K562 (cell line): Measurements from ENCODE around the gene NRTN. TPM values are rescaled to one million over a fixed set of nuclear protein-coding genes. Genes with fewer than 3 reads are reported as not detected.
A peak's percentile ranks its signal among the peaks of the same experiment; 100 is the strongest.

Experiments used
- ATAC-seq: fragments of 200-7000 bp; cut with Tn5 transposase; 3 replicates; pipeline ENCODE4 v1.9.1; 2020; ENCODE audit warnings: moderate library complexity
- BruUV-seq: library from RNA; stranded (reverse); fragments of 400-500 nt; replicated peaks from 2 replicates; lab custom pipeline; 2021; lab: Mats Ljungman, UMichigan
- CTCF ChIA-PET: fragments of 300-600 bp; formaldehyde crosslinking; extraction: SDS; loops from one replicate; lab custom pipeline; 2021; ENCODE audit warnings: low intra/inter-chr PET ratio; lab: Yijun Ruan, JAX
- POLR2A ChIA-PET: fragments of 300-600, 350-650 bp; sonication (Branson Sonifier 250); formaldehyde crosslinking; extraction: SDS; loops from one replicate; lab custom pipeline; 2021; ENCODE audit warnings: antibody characterized with exemption, inconsistent platforms; lab: Yijun Ruan, JAX
- DNase-seq, 4 experiments: peaks; one replicate each; pipeline versions ENCODE4 v3.0.0 to v3.0.0-alpha.2; 2011 to 2018; ENCODE audit warnings: low spot score in 3 of 4, mixed read lengths in 3 of 4; ENCODE audit errors: extremely low read depth in 1 of 4
- FAIRE-seq: peaks from 2 replicates; lab custom pipeline; 2011; peaks lifted over from hg19 to GRCh38; lab: Jason Lieb, UNC
- H2AFZ ChIP-seq: 2 replicates; pipeline ENCODE4 v1.6.0; 2011; ENCODE audit warnings: low read depth, low read length, control low read depth, inconsistent platforms
- H3K27ac ChIP-seq: fragments of 200-600 bp; 3 replicates; pipeline ENCODE4 v1.8.0; 2011; ENCODE audit warnings: low read depth, mild to moderate bottlenecking, control low read depth, inconsistent platforms, low read length, moderate library complexity, mixed read lengths; ENCODE audit errors: extremely low read depth
- H3K27me3 ChIP-seq, 2 experiments: fragments of 300-600 bp in 1 of 2; 2 replicates in 1 of 2; 3 replicates in 1 of 2; pipeline versions ENCODE4 v1.6.0 to v1.8.0; 2011; ENCODE audit warnings: inconsistent platforms in 2 of 2, low read length in 2 of 2, mild to moderate bottlenecking in 1 of 2, mixed read lengths in 1 of 2, moderate library complexity in 1 of 2; ENCODE audit not compliant: control insufficient read depth in 2 of 2, insufficient read depth in 2 of 2
- H3K36me3 ChIP-seq: fragments of 300-600 bp; 3 replicates; pipeline ENCODE4 v1.8.0; 2011; ENCODE audit warnings: mild to moderate bottlenecking, low read length, inconsistent platforms; ENCODE audit not compliant: control insufficient read depth, insufficient read depth
- H3K4me1 ChIP-seq, 2 experiments: fragments of 200-600 bp in 1 of 2; replicated peaks in 1 of 2; 2 replicates in 1 of 2; 3 replicates in 1 of 2; pipeline versions ENCODE4 v1.5.1 to v1.8.0; 2011; ENCODE audit warnings: inconsistent platforms in 2 of 2, low read length in 2 of 2, mild to moderate bottlenecking in 1 of 2, mixed read lengths in 1 of 2, moderate library complexity in 1 of 2; ENCODE audit not compliant: control insufficient read depth in 2 of 2, insufficient read depth in 2 of 2
- H3K4me2 ChIP-seq: 2 replicates; pipeline ENCODE4 v1.6.1; 2011; ENCODE audit warnings: low read length, control low read depth, inconsistent platforms, mixed read lengths; ENCODE audit not compliant: insufficient read depth
- H3K4me3 ChIP-seq: fragments of 200-600 bp; sonication (generic), shearing (Covaris generic); 2 replicates; pipeline ENCODE4 v1.5.1; 2016; ENCODE audit warnings: control low read depth, inconsistent platforms
- H3K79me2 ChIP-seq: fragments of 200-600 bp; 3 replicates; pipeline ENCODE4 v1.8.0; 2011; ENCODE audit warnings: low read length, inconsistent platforms; ENCODE audit not compliant: control insufficient read depth, insufficient read depth
- H3K9ac ChIP-seq, 2 experiments: 2 replicates each; pipeline versions ENCODE4 v1.6.0 to v1.6.1; 2011; ENCODE audit warnings: low read depth in 2 of 2, low read length in 2 of 2, control low read depth in 1 of 2, inconsistent platforms in 1 of 2, mild to moderate bottlenecking in 1 of 2, mixed read lengths in 1 of 2; ENCODE audit not compliant: insufficient read depth in 1 of 2
- H3K9me1 ChIP-seq: one replicate; pipeline ENCODE4 v1.6.0; 2011; ENCODE audit warnings: inconsistent platforms, mild to moderate bottlenecking, low read length, moderate library complexity; ENCODE audit not compliant: control insufficient read depth, insufficient read depth
- H3K9me3 ChIP-seq: replicated peaks from 2 replicates; pipeline ENCODE4 v1.5.1; 2011; ENCODE audit warnings: low read depth, low read length, inconsistent platforms; ENCODE audit not compliant: control insufficient read depth, insufficient read depth
- H4K20me1 ChIP-seq: replicated peaks from 2 replicates; pipeline ENCODE4 v1.6.1; 2011; ENCODE audit warnings: low read length, inconsistent platforms, mixed read lengths; ENCODE audit not compliant: control insufficient read depth, insufficient read depth
- ATF1 ChIP-seq, 2 experiments: fragments of 450-650 bp in 1 of 2; IDR thresholded peaks; 2 replicates each; pipeline ENCODE4 v1.6.1; 2016; ENCODE audit warnings: missing compliant biosample characterization in 1 of 2, missing genetic modification characterization in 1 of 2
- CREBBP ChIP-seq: IDR thresholded peaks from one replicate; pipeline ENCODE4 v1.6.1; 2012; ENCODE audit warnings: low read depth, mild to moderate bottlenecking, control low read depth, inconsistent platforms, low read length
- DIDO1 ChIP-seq: fragments of 450-650 bp; IDR thresholded peaks from 2 replicates; pipeline ENCODE4 v1.6.1; 2016; ENCODE audit warnings: low read depth, missing biosample characterization, missing genetic modification characterization
- GATA2 ChIP-seq: sonication (generic); formaldehyde crosslinking; IDR thresholded peaks from 2 replicates; pipeline ENCODE4 v1.4.0; 2020; ENCODE audit warnings: mild to moderate bottlenecking, missing genetic modification reagents
- HLTF ChIP-seq: fragments of 450-650 bp; IDR thresholded peaks from 2 replicates; pipeline ENCODE4 v1.6.1; 2016
- HMGN3 ChIP-seq: IDR thresholded peaks from 2 replicates; pipeline ENCODE4 v1.6.1; 2011; ENCODE audit warnings: borderline replicate concordance, low read depth, mild to moderate bottlenecking, mixed read lengths, low read length; ENCODE audit not compliant: insufficient read length; ENCODE audit errors: extremely low read depth
- ILF3 ChIP-seq: fragments of 450-650 bp; IDR thresholded peaks from 2 replicates; pipeline ENCODE4 v1.6.1; 2018; ENCODE audit warnings: antibody characterized with exemption, mild to moderate bottlenecking, moderate library complexity, borderline replicate concordance
- NFE2 ChIP-seq: IDR thresholded peaks from 2 replicates; pipeline ENCODE4 v1.6.1; 2014; ENCODE audit warnings: antibody characterized with exemption, low read depth
- POLR2AphosphoS5 ChIP-seq: IDR thresholded peaks from 2 replicates; pipeline ENCODE4 v1.6.1; 2011; ENCODE audit warnings: mild to moderate bottlenecking, low read depth, low read length, moderate library complexity; ENCODE audit not compliant: control insufficient read depth, insufficient read depth
- TEAD2 ChIP-seq: fragments of 450-650 bp; IDR thresholded peaks from 2 replicates; pipeline ENCODE4 v1.6.1; 2016; ENCODE audit warnings: missing genetic modification characterization, control low read depth, missing compliant biosample characterization
- ZFP36 ChIP-seq: fragments of 150-350 bp; IDR thresholded peaks from 2 replicates; pipeline ENCODE4 v1.6.1; 2018; ENCODE audit warnings: low read length, low read depth; ENCODE audit not compliant: partially characterized antibody
- ZKSCAN8 ChIP-seq: fragments of 200-800 bp; sonication (Bioruptor generic); IDR thresholded peaks from 2 replicates; pipeline ENCODE4 v1.6.1; 2016; ENCODE audit warnings: missing genetic modification characterization, missing compliant biosample characterization
- ZNF311 ChIP-seq: fragments of 250-450 bp; sonication (Bioruptor Pico); IDR thresholded peaks from 2 replicates; pipeline ENCODE4 v1.4.0; 2020; ENCODE audit warnings: mild to moderate bottlenecking, moderate library complexity
- WGBS: fragments of 100-300 bp; shearing (Covaris generic); methylation state at CpG from one replicate; pipeline ENCODE4 v1.1.6; 2016; ENCODE audit warnings: low coverage, mixed read lengths; ENCODE audit not compliant: insufficient coverage; ENCODE audit errors: missing lambda C conversion rate; 5-methylcytosine and 5-hydroxymethylcytosine counted together
- in situ Hi-C: fragments of 300-500 bp; cut with MboI; formaldehyde crosslinking; loops from 4 replicates; pipeline ENCODE4 v1.15.0; 2018; ENCODE audit warnings: inconsistent platforms, mixed read lengths
- intact Hi-C: fragments of 100-400 bp; cut with micrococcal nuclease; formaldehyde crosslinking; loops from 2 replicates; pipeline ENCODE4 v1.14.2; 2022
- polyA plus RNA-seq, 8 experiments: library from polyadenylated mRNA; depleted of rRNA in 4 of 8; stranded (reverse) in 5 of 8; unstranded in 3 of 8; fragments of >200 nt; fragmentation: Nextera tagmentation in 2 of 8; fragmentation: Illumina TruSeq in 1 of 8; extraction: Ambion mirVana in 2 of 8; extraction: Trizol in 1 of 8; gene quantifications; 2 replicates each; pipeline versions ENCODE4 v1.2.1 to v1.2.3, GENCODE V29; 2011 to 2014; ENCODE audit warnings: inconsistent platforms in 1 of 8, missing spikeins in 1 of 8
- total RNA-seq, 7 experiments: library from RNA; depleted of rRNA in 6 of 7; stranded (reverse); fragments of >200 nt in 6 of 7; fragmentation: Illumina TruSeq in 2 of 7; extraction: Trizol in 2 of 7; gene quantifications; 2 replicates each; pipeline versions ENCODE4 v1.2.1 to v1.2.3, GENCODE V29; 2011 to 2021; ENCODE audit warnings: low replicate concordance in 1 of 7
- TF ChIP-seq, protein P1 (sequence below): fragments of 250-450 bp; sonication (Bioruptor Pico); IDR thresholded peaks from 2 replicates; pipeline ENCODE4 v1.8.0; 2021; ENCODE audit warnings: moderate library complexity, mild to moderate bottlenecking, inconsistent platforms
- TF ChIP-seq, protein P2 (sequence below), 2 experiments: fragments of 450-650 bp; IDR thresholded peaks; 2 replicates each; pipeline ENCODE4 v1.6.1; 2016
- TF ChIP-seq, protein P3 (sequence below), 3 experiments: fragments of 200-800 bp in 1 of 3; sonication (Bioruptor generic) in 1 of 3; sonication (generic) in 1 of 3; formaldehyde crosslinking in 1 of 3; IDR thresholded peaks; 2 replicates each; pipeline versions ENCODE4 v1.6.1 to v1.8.0; 2016 to 2022; ENCODE audit warnings: mild to moderate bottlenecking in 2 of 3, missing compliant biosample characterization in 2 of 3, missing genetic modification characterization in 2 of 3, missing genetic modification reagents in 1 of 3

NRTN gene
- total and polyA plus RNA-seq, 9 of the 15 experiments (the other 6 are each of a cell fraction or from before 2014, with no cell fraction given) = 0.62 to 8.1 (median 1.6) TPM; not detected in 2

GRCh38 chr19:5821521-5822180 is 16.8 kb downstream of the NRTN start (continued):
- TF ChIP-seq, protein P1, sequence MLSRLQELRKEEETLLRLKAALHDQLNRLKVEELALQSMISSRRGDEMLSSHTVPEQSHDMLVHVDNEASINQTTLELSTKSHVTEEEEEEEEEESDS = no peak
- no peak for TF ChIP-seq DIDO1 (tag)
- peak; percentile 69; the same call in 1 of the 2 replicates for TF ChIP-seq POLR2AphosphoS5
- no peak for TF ChIP-seq ILF3
- no peak for TF ChIP-seq HLTF

- ChIA-PET POLR2A (interaction anchor here (0.7 to 1.2 kb wide), 3 partner anchors 19 to 200 kb away, joined by 3 read pairs; partner anchors contain the start of genes SAFB and SAFB2), CTCF (interaction anchor here (2.1 to 3.3 kb wide), 2 partner anchors 18 to 49 kb away, joined by 16 to 20 read pairs; partner anchors contain the start of gene NRTN)
- Histone ChIP-seq H3K9me1 (peaks cover 1% of the 10 kb centered on the region), H3K4me1 (peaks cover 4 to 40% of the 10 kb centered on the region in 2 experiments; a peak in 4 of 5 replicates), H3K27ac (no peak overlapping the region), H4K20me1 (no peaks in the 10 kb centered on the region; the same call in 1 of the 2 replicates), H3K36me3 (no peaks in the 10 kb centered on the region), H3K4me3 (no peak overlapping the region), H2AFZ (no peak overlapping the region), H3K9me3 (no peaks in the 10 kb centered on the region), H3K9ac (peak overlapping the region in 1 of 2 experiments; percentile 19; a peak in 2 of 4 replicates), H3K27me3 (no peaks in the 10 kb centered on the region), H3K79me2 (no peaks in the 10 kb centered on the region), H3K4me2 (no peak overlapping the region)
- ATAC-seq (no peak), DNase-seq (no peak), FAIRE-seq (peak; percentile 37)
- no TSS peak for BruUV-seq
- WGBS = 5% methylated on average over 30 of the region's 30 CpGs
- intact Hi-C loops (loop anchor here (2.0 kb wide), 1 partner anchor 18 kb away; the partner anchor contains the start of gene NRTN), in situ Hi-C loops (no loop called here)
- no peak for TF ChIP-seq CREBBP
- no peak for TF ChIP-seq NFE2
- no peak for TF ChIP-seq HMGN3
- TF ChIP-seq GATA2 (CRISPR knock-in tag) = no peak
- TF ChIP-seq ZKSCAN8 = 0 out of 2 replicates have a peak, but pooled peaks have one; percentile 16
- TF ChIP-seq ZNF311 (CRISPR knock-in tag) = no peak
- TF ChIP-seq ZFP36 = peak; percentile 90
- TF ChIP-seq, protein P2, sequence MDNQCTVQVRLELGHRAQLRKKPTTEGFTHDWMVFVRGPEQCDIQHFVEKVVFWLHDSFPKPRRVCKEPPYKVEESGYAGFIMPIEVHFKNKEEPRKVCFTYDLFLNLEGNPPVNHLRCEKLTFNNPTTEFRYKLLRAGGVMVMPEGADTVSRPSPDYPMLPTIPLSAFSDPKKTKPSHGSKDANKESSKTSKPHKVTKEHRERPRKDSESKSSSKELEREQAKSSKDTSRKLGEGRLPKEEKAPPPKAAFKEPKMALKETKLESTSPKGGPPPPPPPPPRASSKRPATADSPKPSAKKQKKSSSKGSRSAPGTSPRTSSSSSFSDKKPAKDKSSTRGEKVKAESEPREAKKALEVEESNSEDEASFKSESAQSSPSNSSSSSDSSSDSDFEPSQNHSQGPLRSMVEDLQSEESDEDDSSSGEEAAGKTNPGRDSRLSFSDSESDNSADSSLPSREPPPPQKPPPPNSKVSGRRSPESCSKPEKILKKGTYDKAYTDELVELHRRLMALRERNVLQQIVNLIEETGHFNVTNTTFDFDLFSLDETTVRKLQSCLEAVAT (IDR thresholded peaks at IDR 0.05) = no peak
- TF ChIP-seq TEAD2 (tag) = no peak
- TF ChIP-seq, protein P3, sequence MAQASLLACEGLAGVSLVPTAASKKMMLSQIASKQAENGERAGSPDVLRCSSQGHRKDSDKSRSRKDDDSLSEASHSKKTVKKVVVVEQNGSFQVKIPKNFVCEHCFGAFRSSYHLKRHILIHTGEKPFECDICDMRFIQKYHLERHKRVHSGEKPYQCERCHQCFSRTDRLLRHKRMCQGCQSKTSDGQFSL (CRISPR knock-in tag; IDR thresholded peaks at IDR 0.05) = no peak
- TF ChIP-seq, protein P3 (tag; IDR thresholded peaks at IDR 0.05) = no peak
- no peak for TF ChIP-seq ATF1 (CRISPR knock-in tag; IDR thresholded peaks at IDR 0.05)
- no peak for TF ChIP-seq ATF1 (tag; IDR thresholded peaks at IDR 0.05)
These were observed 17.4 kb downstream of the NRTN start for GRCh38 chr19:5822181-5822844.
